A549 (cell line): ENCODE results near the gene FN3KRP.

Experiments used
- CEBPB ChIP-seq, 2 experiments: fragments of >200 bp in 1 of 2; sonication (Bioruptor Twin) in 1 of 2; formaldehyde crosslinking in 1 of 2; IDR thresholded peaks; 2 replicates each; pipeline ENCODE4 v1.6.1; 2012 to 2016
- JUN ChIP-seq, 2 experiments: fragments of >200 bp; sonication (Bioruptor Twin); formaldehyde crosslinking; IDR thresholded peaks; 2 replicates in 1 of 2; 3 replicates in 1 of 2; pipeline ENCODE4 v1.6.1; 2016 to 2017
- NR3C1 ChIP-seq: fragments of >200 bp; sonication (Bioruptor Twin); formaldehyde crosslinking; IDR thresholded peaks from 3 replicates; pipeline ENCODE4 v1.6.1; 2017
- POLR2A ChIP-seq: IDR thresholded peaks from 2 replicates; pipeline ENCODE4 v1.6.1; 2012; ENCODE audit warnings: mild to moderate bottlenecking, low read length
- SREBF2 ChIP-seq: fragments of 450-650 bp; IDR thresholded peaks from 2 replicates; pipeline ENCODE4 v1.6.1; 2014; ENCODE audit warnings: mild to moderate bottlenecking, moderate library complexity
- ZFP36 ChIP-seq: fragments of 450-650 bp; IDR thresholded peaks from 2 replicates; pipeline ENCODE4 v1.6.1; 2014; ENCODE audit warnings: borderline replicate concordance; ENCODE audit not compliant: partially characterized antibody
- TF ChIP-seq, protein P1 (sequence below): fragments of >200 bp; sonication (Bioruptor Twin); formaldehyde crosslinking; IDR thresholded peaks from 3 replicates; pipeline ENCODE4 v1.5.1; 2016
- TF ChIP-seq, protein P2 (sequence below): fragments of 200-600 bp; sonication (generic); IDR thresholded peaks from 2 replicates; pipeline ENCODE4 v1.6.1; 2016; ENCODE audit warnings: antibody characterized with exemption, mild to moderate bottlenecking, moderate library complexity
- TF ChIP-seq, protein P3 (sequence below): fragments of 250-450 bp; sonication (Bioruptor Pico); IDR thresholded peaks from 2 replicates; pipeline ENCODE4 v1.5.0; 2021; ENCODE audit warnings: mild to moderate bottlenecking, moderate library complexity, borderline replicate concordance

DNA sequence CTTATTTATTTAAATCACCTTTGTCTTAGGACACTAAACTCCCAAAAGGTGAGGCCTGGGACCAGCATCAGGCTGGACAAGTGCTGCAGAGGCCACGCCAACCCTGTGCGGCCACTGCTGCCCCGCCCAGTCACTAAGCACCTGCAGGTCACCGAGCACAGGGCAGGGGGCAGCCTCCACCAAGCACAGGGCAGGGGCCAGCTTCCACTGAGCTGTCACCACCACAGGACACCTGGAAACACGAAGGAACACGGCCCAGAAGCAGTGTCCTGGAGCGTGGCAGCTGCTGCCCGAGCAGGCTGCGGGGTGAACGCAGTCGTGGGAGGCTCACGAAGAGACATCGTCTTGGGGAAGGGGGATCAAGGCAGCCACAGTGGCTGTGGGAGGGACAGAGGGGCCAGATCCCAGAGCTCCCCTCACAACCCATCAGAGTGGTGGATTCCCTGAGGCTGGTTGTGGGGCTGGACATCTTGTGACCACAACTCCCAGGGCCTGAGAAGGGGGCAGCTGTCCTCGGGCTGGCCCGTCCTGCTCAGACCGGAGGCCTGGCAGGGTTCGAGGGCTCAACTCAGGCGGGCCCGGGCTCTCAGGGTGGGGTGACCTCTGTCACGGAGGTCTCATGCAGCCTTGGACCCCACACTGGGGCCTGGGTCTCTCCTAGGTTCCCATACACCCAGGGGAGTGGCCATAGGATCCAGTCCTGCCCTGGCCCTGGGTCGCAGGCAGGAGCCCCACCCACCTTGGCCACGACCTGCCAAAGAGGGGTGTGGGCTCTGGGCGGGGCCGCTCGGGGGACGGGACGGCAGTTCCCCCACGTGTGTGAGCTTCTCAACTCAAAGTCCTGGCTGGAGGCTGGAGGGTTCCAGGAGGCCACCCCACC, 36.7 kb upstream of the FN3KRP start:
- TF ChIP-seq ZFP36 = no peak
- TF ChIP-seq, protein P1, sequence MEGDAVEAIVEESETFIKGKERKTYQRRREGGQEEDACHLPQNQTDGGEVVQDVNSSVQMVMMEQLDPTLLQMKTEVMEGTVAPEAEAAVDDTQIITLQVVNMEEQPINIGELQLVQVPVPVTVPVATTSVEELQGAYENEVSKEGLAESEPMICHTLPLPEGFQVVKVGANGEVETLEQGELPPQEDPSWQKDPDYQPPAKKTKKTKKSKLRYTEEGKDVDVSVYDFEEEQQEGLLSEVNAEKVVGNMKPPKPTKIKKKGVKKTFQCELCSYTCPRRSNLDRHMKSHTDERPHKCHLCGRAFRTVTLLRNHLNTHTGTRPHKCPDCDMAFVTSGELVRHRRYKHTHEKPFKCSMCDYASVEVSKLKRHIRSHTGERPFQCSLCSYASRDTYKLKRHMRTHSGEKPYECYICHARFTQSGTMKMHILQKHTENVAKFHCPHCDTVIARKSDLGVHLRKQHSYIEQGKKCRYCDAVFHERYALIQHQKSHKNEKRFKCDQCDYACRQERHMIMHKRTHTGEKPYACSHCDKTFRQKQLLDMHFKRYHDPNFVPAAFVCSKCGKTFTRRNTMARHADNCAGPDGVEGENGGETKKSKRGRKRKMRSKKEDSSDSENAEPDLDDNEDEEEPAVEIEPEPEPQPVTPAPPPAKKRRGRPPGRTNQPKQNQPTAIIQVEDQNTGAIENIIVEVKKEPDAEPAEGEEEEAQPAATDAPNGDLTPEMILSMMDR = no peak
- TF ChIP-seq CEBPB (IDR thresholded peaks at IDR 0.05) = no peak
- TF ChIP-seq, protein P2, sequence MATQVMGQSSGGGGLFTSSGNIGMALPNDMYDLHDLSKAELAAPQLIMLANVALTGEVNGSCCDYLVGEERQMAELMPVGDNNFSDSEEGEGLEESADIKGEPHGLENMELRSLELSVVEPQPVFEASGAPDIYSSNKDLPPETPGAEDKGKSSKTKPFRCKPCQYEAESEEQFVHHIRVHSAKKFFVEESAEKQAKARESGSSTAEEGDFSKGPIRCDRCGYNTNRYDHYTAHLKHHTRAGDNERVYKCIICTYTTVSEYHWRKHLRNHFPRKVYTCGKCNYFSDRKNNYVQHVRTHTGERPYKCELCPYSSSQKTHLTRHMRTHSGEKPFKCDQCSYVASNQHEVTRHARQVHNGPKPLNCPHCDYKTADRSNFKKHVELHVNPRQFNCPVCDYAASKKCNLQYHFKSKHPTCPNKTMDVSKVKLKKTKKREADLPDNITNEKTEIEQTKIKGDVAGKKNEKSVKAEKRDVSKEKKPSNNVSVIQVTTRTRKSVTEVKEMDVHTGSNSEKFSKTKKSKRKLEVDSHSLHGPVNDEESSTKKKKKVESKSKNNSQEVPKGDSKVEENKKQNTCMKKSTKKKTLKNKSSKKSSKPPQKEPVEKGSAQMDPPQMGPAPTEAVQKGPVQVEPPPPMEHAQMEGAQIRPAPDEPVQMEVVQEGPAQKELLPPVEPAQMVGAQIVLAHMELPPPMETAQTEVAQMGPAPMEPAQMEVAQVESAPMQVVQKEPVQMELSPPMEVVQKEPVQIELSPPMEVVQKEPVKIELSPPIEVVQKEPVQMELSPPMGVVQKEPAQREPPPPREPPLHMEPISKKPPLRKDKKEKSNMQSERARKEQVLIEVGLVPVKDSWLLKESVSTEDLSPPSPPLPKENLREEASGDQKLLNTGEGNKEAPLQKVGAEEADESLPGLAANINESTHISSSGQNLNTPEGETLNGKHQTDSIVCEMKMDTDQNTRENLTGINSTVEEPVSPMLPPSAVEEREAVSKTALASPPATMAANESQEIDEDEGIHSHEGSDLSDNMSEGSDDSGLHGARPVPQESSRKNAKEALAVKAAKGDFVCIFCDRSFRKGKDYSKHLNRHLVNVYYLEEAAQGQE = no peak
- no peak for TF ChIP-seq JUN (IDR thresholded peaks at IDR 0.05)
- TF ChIP-seq POLR2A = no peak
- TF ChIP-seq, protein P3, sequence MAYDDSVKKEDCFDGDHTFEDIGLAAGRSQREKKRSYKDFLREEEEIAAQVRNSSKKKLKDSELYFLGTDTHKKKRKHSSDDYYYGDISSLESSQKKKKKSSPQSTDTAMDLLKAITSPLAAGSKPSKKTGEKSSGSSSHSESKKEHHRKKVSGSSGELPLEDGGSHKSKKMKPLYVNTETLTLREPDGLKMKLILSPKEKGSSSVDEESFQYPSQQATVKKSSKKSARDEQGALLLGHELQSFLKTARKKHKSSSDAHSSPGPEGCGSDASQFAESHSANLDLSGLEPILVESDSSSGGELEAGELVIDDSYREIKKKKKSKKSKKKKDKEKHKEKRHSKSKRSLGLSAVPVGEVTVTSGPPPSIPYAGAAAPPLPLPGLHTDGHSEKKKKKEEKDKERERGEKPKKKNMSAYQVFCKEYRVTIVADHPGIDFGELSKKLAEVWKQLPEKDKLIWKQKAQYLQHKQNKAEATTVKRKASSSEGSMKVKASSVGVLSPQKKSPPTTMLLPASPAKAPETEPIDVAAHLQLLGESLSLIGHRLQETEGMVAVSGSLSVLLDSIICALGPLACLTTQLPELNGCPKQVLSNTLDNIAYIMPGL = no peak
- TF ChIP-seq NR3C1 = no peak
- no peak for TF ChIP-seq SREBF2
